DMS 273 (cell line): Measurements from ENCODE around the gene CDHR2.

Experiments used
- DNase-seq: peaks from one replicate; lab custom pipeline; 2025; ENCODE audit not compliant: unreplicated experiment; lab: John Stamatoyannopoulos, UW

The CDHR2 gene

DNA sequence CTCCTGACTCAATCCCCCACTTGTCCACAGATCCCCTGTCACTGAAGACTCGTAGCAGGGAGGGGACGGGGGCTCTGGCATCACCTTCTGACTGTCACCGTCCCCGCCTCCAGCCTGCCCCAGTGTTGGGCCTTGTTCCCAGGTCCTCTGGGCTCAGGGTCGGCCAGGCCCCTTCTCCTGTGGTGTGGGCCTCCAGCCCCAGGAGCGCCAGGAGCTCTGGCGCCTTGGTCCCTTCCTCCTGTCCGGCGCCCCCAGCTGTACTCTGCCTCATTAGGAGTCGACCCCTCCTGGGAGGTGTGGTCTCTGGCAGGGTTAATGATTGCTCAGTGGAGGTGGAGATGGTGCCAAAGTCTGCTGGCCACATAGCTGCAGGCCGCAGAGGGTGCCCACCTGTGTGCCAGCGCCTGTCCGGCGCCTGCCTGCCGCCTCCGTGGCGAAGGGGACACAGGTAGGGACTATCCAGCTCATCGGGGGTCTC lies at the start of gene CDHR2:
CDHR2 (plus strand) TSS at position 376 of the 478 bp plus-strand sequence. CDS start 16,011 bp downstream, outside the sequence.
- DNase-seq: no peak

GRCh38 chr5:176500511-176500910 lies 48.6 kb upstream of the CDHR2 start:
- DNase-seq: no peak

GRCh38 chr5:176501333-176501732 lies 47.8 kb upstream of the CDHR2 start:
- DNase-seq: no peak

DNA sequence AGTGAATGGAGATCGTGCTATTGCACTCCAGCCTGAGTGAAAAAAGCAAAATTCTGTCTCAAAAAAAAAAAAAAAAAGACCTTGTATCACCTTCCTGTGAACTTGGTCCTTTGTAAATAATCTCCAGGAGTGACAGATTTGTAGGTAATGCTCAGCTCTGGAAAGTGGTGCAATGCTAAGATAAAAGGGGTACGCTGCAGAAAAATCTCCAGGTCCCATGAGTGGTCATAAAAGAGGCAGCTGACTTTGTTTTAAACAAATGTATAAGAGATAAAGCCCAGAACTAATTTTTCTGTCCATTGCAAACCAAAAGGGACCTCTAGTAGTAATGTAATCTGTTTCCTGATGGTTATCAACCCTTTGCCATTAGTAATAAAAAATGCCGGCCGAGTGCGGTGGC lies 45.6 kb upstream of the CDHR2 start:
- no peak for DNase-seq

GRCh38 chr5:176507911-176508310 lies 41.2 kb upstream of the CDHR2 start:
- DNase-seq: no peak

- peak; percentile 24 for DNase-seq
Observed at GRCh38 chr5:176508603-176509002, 40.5 kb upstream of the CDHR2 start.

DNA sequence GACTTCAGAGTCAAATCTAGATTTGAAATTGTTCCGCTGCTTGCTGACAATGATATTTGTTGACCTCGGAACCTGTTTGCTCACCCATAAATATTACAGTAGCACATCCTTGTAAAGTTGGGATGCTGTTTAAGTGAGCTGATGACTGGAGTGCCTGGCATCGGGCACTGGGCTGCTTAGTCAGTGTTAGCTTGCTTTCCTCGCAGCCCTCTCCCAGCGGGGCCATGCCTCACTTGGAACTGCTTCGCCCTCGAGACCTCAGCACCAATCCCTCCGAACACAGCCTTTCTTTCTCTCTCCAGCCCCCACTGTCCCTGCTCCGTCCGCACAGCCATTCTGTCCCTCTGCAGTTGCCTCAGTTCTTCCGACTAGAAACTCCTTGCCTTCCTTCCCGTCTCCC lies 35.4 kb upstream of the CDHR2 start:
- DNase-seq: no peak

DNA sequence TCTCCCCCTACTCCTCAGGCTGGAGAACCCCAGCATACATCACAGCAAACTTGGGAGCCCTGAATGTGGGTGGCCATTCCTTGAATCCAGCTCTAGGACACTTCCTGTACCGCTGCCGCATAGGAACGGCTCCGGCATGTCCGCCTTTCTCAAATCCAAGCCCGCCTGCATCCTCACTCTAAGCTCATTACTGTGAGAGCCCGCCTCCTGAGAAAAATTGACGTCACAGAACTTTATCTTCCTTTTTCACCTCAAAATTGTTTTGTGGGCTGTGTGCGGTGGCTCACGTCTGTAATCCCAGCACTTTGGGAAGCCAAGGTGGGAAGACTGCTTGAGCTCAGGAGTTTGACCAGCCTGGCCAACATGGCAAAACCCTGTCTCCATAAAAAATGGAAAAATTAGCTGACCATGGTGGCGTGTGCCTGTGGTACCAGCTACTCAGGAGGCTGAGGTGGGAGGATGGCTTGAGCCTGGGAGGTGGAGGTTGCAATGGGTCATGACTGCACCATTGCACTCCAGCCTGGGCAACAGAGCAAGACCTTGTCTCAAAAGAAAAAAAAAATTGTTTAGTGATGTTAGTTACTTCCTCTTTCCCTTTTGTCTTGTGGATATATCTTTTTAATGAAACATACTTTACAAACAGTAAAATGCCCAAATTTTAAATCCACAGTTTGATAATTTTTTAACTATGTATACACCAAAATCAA lies 34.7 kb upstream of the CDHR2 start:
- DNase-seq: no peak

DNA sequence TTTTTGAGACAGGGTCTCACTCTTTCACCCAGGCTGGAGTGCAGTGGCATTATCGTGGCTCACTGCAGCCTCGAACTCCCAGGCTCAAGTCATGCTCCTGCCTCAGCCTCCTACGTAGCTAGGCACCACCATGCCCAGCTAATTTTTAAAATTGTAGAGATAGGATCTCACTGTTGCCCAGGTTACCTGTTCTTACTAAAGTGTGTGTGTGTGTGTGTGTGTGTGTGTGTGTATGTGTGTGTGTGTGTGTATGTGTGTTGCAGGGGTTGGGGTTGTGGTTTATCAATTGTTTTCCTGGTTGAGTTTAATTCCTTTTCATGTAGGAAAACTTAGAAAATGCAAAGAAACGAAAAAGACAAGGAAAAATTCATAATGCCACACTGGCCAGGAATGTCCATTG lies 33.7 kb upstream of the CDHR2 start:
- no peak for DNase-seq

- DNase-seq: no peak
Observed at GRCh38 chr5:176517053-176517661, 32.0 kb upstream of the CDHR2 start.

DNA sequence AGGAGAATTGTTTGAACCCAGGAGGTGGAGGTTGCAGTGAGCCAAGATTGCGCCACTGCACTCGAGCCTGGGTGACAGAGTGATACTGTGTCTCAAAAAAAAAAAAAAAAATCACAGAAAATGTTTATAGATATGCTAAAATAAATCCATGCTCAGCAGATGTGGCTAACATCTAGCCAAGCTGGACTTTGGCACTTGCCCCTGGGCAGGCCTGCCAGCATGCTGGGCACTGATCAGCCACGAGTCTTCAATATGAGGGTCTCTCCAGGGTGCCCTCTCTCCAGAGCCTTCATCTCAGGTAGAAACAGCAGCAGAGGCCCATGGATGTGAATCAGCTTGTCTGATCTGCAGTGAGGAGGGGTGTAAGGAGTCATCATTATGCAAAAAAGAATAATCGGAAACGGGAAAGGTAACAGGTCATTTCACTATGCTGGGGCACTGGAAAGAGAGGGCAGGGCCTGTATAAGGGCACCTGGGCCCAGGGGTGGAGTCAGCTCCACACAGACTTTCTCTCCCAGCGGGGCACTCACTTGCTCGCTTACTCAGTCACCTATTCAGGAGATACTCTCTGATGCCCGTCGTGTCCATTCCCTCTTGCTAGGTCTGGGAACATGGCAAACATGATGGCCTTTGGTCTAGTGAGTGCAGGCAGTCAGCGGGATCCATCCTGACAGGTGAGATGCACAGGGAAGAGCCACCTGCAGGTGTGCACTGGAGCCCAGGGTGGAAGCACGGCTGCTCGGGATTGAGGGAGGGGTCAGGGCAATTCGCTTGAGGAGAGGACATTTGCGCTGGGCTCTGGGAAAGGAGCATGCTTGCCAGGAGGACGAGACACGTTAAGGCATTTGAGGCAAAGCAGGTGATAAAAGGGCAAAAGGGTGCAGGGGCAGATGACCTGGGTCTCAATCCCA lies 29.1 kb upstream of the CDHR2 start:
- no peak for DNase-seq

- no peak for DNase-seq
Observed at GRCh38 chr5:176521286-176521685, 27.9 kb upstream of the CDHR2 start.

- DNase-seq: no peak
Observed at GRCh38 chr5:176521699-176522263, 27.4 kb upstream of the CDHR2 start.

DNA sequence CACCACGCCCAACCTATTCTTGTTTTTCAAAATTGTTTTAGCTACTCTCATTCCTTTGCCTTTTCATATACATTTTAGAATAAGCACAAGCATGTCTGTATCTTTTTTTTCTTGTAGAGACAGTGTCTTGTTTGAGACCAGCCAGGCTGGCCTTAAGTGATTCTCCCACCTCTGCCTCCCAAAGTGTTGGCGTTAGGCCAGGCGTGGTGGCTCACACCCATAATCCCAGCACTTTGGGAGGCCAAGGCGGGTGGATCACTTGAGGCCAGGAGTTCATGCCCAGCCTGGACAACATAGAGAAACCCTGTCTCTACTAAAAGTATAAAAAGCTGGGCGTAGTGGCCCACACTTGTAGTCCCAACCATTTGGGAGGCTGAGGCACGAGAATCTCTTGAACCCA lies 25.0 kb upstream of the CDHR2 start:
- no peak for DNase-seq

DNA sequence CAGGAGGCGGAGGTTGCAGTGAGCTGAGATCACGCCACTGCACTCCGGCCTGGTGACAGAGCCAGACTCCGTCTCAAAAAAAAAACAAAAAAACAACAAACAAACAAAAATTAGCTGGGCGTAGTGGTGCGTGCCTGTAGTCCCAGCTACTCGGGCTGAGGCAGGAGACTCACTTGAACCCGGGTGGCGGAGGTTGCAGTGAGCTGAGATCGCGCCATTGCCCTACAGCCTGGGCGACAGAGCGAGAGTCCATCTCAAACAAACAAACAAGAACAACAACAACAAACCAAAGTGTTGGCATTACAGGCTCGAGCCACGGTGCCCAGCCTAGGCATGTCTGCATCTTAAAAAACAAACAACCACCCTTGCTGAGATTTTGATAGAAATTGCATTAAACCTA lies 24.2 kb upstream of the CDHR2 start:
- no peak for DNase-seq

DNA sequence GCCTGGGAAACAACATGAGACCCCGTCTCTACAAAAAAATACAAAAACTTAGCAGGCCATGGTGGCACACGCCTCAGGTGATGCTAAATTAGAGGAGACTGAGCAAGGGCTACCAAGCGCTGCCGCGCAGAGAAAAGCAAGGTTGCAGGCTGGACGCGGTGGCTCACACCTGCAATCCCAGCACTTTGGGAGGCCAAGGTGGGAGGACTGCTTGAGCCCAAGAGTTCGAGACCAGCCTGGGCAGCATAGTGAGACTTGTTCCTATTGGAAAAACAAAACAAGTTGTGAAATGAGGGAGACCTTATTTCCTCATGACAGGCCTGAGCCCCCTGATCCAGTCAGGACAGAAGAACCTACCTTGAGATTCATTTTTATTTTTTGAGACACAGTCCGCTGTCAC lies 23.5 kb upstream of the CDHR2 start:
- DNase-seq: no peak

DNA sequence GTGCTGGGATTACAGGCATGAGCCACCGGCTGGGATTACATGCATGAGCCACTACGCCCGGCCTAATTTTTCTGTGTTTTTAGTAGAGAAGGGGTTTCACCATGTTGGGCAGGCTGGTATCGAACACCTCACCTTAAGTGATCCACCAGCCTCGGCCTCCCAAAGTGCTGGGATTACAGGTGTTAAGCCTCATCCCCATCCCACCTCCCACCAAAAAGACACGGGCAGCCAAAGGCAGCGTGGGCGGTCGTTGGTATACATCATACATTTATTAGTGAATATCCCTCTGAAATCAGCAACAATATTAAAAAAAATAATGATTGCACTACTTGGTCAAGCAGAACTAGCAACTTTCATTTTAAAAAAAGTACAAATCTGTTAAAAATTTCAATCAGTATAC lies 22.7 kb upstream of the CDHR2 start:
- DNase-seq: no peak

GRCh38 chr5:176527246-176528222 lies 21.6 kb upstream of the CDHR2 start:
- DNase-seq: no peak

DNA sequence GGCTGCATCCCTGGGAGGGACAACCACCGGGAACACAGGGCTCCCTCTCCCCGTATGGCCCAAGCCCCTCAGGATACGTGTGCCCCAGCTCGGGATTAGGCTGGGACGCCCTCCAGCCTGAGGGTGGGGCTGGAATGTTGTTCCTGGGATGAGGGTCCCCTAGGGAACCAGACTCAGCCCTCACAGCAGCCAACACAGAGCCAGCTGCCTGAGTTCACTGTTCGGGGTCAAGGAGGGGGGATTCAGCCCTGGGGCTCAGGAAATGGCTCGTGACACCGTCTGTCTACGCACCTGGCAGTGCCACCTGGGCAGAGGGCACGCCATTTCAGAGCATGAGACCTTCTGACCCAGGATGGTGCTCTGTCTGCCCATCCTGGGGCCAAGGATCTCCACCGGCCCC lies 20.8 kb upstream of the CDHR2 start:
- peak; percentile 40 for DNase-seq

DNA sequence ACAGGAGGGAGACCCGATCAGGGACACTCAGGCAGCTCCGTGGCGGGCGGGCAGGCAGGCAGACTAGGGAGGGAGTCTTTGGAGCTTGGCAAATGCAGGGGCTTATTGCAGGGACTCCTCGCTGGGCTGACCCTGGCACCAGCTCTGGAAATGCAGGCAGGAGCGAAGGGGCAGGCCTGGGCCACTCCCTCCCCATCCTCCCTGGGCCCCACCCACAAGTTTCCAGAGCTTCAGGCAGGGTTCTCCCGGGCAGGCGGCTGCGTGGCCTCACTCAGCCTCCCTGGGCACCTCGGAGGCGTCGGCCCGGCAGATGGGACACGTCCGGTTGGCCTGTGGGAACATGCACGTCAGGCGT lies 20.4 kb upstream of the CDHR2 start:
- peak; percentile 96 for DNase-seq
